Activated T-helper 9 cell treated with anti-CD3 and anti-CD28 coated beads, Interleukin-2, amount 50 U/mL, for 16 hours (primary cell): ENCODE measurements around the gene TRIP4.
A peak's percentile ranks its signal among the peaks of the same experiment; 100 is the strongest.
"Not testable (repeated sequence)": the region's sequence is repeated elsewhere in the genome, so short reads cannot be mapped to it uniquely, and the experiment has no call there.

Experiments
- DNase-seq: peaks from one replicate; pipeline ENCODE4 v3.0.0-alpha.2; 2020; ENCODE audit warnings: low read depth

The TRIP4 gene

DNA sequence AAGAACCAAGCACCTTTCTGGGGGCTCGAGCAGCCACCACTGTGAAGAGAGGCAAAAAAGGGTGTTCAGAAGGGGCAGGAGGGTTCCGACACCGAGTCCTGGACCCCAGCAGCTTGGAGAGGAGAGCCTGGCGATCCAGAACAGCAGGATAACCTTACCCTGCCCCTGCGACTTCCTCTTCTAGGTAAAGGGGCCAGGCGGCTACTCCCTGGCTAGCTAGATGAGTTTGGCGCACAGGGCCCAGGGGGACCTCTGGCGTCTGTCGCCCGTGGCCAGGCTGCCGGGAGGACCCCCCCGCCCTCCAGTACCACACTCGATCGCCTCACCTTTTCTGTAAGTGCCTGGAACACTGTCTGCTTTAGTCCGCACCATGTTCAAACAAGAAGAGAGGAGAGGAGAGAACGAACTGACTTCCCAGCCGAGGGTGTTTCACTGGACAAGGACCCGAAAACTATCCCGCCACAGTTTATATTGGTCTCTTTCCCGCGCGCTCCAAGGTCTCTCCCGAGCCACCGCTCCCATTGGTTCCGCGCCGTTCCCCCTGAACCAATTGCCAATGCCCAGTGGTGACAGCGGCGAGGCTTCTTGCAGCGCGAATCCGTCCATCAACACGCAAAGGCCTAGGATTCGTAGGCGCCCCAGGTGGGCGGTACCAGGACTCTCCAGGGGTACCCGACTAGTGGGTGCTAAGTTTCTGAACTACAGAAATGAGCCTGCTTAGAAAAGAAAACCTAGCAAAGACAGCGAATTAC lies 6.5 kb upstream of the TRIP4 start, which contains the start of gene PCLAF:
Gene PCLAF (minus strand): TSS at position 442 of the 752 bp plus-strand sequence. CDS start 70 bp downstream, at position 372.
- peak; percentile 85 for DNase-seq

- no peak for DNase-seq
Measured at GRCh38 chr15:64383760-64384159, 3.9 kb upstream of the TRIP4 start.

GRCh38 chr15:64386291-64386690 lies 1.3 kb upstream of the TRIP4 start:
- no peak for DNase-seq

DNA sequence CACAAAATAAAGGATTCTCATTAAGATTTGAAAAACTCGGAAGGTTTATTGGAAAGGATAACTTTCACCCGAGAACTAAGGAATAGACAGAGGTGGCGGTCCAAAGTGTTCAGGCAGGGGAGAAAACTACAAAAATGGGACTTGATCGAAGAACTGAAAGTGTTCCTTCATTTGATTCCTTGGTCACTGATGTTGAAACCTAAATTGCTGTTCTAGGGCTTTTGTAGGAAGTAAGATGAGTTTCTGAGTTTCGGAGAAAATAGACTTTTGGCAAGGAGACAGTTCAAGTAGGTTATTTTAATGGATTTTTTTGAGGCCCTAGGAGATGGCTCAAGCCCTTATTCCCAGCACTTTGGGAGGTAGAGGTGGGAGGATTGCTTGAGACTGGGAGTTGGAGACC lies 1.4 kb downstream of the TRIP4 start:
- DNase-seq, result no peak

DNA sequence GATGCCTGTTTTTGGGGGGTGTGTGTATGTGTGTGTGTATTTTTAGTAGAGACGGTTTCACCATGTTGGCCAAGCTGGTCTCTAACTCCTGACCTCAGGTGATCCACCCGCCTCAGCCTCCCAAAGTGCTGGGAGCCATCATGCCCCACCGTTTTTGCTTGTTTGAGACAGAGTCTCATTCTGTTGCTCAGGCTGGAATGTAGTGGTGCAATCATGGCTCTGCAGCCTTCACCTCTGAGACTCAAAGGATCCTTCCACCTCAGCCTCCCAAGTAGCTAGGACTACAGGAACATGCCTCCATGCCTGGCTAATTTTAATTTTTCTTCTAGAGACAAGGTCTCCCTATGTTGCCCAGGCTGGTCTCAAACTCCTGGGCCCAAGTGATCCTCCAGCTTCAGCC lies 4.8 kb downstream of the TRIP4 start:
- not testable (repeated sequence) for DNase-seq

DNA sequence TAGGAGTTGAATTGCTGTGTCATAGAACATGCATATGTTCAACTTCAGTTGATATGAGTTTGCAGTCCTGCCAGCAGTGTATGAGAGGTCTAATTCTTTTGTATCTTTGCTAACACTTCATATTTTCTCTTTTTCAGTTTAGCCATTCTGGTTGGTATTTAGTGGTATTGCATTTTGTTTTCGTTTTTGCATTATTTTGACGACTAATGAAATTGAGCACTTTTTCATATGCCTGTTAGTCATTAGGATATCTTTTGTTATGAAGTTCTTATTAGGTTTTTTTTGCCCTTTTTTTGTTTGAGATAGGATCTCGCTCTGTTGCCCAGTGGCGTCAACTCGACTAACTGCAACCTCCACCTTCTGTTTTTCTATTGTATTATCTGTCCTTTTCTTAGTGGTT lies 9.2 kb downstream of the TRIP4 start:
- no peak for DNase-seq

DNA sequence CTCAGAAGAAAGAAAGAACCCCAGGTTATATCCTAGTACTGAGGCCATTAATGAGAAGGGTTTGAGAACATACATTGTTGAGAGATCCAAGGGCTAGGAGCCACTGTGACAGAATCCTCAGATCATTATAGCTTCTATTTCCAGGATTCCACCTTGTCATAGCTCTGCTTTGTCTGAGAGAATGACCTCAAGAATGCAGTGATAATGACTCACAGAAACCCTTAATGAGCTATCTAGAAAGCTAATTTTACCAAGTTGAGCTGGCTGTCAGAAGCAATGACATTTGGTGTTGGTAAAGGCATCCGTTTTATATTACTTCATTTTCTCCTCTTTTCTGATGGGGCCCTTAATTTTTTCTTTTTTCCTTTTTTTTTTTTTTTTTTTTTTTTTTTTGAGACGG lies 10.9 kb downstream of the TRIP4 start:
- no peak for DNase-seq

DNA sequence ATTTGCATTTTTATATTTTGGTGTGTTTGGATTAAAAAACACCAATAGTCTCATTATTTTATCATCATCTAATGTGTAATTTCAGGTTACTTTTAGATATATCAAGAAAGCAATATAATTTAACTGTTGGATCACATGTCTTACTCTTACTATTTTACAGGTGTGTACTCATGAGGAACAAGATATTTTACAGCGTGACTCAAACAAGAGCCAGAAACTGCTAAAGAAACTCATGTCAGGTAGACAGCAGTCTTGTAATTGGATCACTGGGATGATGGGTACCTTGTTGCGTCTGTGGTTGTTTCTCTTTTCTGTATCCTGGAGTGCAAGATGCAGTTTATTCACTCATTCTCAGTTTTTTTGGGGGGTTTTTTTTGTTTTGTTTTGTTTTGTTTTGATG lies 12.9 kb downstream of the TRIP4 start:
- no peak for DNase-seq

- DNase-seq, result no peak
Measured at GRCh38 chr15:64412216-64412615, 24.6 kb downstream of the TRIP4 start.

GRCh38 chr15:64422697-64423096 lies 35.1 kb downstream of the TRIP4 start:
- DNase-seq, result no peak

DNA sequence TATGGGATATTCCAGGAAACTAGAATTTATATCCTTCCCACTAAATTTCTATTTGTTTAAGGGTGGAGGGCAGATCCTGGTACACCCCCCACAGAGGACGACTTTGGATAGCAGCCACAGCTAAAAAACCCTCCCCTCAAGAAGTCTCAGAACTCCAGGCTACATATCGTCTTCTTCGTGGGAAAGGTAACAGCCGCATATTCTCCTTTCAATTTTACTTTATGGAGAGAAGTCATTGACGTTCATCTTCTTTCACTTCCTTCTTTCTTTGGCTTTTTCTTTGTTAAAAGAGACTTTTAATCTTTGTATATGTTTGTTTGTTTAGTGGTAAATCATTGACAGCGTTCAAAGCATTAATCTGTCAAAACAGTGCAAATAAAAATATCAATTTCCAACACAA lies 36.3 kb downstream of the TRIP4 start:
- DNase-seq, result no peak

DNA sequence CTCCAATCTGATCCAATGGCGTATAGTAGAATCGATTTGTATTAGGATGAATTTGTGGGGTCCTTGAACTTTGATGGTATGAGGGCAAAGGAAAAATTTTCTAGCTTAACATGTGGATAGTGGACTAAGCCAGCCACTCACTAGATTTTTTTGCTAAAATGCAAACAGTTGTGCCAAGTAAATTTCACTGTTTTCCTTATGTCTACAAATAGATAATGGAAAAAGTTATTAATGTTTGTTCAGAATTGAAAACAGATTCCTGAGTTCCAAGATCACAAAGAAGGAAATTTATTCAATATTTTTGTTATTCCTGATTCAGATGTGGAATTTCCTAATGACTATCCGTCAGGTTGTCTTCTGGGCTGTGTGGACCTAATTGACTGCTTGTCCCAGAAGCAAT lies 37.6 kb downstream of the TRIP4 start:
- no peak for DNase-seq

DNA sequence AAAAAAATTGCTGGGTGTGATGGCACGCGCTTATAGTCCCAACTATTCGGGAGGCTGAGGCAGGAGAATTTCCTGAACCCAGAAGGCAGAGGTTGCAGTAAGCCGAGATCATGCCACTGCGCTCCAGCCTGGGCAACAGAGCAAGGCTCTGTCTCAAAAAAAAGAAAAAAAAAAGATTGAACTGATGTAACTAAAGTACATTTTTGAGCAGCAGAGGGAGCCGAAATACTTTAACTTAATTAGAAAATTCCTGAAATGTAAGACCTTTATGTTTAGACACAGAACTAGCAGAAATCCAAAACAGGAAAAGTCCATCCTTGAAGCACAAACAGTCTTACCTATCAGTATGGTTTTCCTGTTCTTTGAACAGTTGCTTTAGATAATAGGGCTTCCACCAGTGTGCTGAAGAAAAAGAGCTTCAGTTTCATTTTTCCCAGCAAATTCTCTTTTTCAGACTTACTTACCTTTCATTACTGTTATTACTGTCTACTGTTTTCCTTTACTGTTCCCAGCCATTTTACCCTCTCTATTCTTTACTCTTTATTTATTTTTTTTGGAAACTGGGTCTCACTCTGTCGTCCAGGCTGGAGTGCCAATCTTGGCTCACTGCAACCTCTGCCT lies 39.3 kb downstream of the TRIP4 start:
- DNase-seq, result no peak

GRCh38 chr15:64429448-64429847 lies 41.8 kb downstream of the TRIP4 start:
- DNase-seq, result no peak

- DNase-seq, result no peak
Measured at GRCh38 chr15:64430000-64430735, 42.5 kb downstream of the TRIP4 start.

GRCh38 chr15:64437982-64438381 lies 50.3 kb downstream of the TRIP4 start:
- DNase-seq, result no peak

- no peak for DNase-seq
Measured at GRCh38 chr15:64438653-64439447, 51.2 kb downstream of the TRIP4 start.

DNA sequence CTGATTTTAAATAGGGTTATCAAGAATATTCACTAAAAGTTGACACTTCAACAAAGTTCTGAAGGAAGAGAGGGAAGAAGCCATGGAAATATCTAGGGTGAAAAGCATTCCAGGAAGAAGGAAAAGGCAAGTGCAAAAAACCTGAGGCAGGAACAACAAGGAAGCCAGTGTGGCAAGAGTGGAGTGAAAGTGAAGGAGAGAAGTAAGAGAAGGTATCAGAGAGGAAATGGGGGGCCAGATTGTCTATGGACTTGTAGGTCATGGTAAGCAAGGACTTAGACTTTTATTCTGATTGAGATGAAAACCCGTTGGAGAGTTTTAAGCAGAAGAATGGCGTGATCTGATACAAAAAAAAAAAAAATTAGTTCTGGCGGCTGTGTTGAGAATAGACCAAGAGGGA lies 54.2 kb downstream of the TRIP4 start:
- no peak for DNase-seq

DNA sequence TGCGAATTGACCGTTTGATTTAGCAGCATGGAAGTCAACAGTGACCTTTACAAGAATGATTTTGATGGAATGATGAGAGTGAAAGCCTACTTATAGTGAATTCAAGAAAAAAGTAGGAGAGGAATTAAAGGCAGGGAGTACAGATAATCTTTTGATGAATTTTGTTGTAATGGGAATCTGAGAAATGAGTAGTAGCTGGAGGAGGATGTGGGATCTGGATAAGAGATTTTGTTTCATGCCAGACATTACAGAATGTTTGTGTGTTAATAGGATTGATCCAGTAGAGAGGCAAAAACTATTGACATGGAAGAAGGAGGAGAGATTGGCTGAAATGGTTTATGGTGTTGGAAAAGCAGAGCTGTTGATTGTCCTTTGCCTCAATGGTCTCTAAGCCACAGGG lies 55.4 kb downstream of the TRIP4 start:
- DNase-seq, result no peak

DNA sequence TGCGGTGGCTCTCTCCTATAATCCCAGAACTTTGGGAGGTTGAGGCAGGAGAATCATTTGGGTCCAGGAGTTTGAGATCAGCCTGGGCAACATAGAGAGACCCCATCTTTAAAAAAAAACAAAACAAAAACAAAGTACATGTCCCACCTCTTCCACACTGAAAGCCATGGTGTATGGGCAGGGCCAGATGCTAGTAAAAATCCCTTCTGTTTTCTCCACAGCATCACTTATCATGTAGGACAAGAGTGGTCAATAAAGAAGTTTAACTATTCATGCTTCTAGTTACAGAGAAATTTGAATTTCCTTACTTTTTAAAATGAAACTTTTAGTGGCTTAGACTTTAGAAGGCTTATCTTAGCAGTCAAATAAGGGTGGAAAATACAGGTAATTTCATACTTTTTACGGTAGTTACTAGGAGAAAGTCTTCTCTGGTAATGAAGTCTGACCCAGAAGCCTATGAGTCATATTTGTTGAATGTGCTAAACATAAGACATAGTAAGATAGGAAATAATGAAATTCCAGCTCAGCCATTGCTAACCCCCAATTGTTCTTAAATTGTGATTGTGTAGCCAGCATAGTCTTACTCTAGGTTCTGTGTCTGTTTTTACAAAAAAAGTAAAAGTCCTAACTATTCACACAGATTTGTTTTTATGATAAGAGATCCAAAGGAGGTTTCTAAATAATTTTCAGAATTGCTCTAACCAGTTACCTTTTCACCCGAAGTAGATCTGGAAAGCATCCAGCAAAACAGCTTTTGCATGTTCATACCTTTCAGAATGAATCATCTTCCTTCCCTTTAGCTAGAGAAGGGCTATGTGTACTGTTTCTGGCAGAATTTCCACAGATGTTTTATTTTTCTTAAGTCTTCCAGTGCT lies 56.3 kb downstream of the TRIP4 start:
- no peak for DNase-seq

DNA sequence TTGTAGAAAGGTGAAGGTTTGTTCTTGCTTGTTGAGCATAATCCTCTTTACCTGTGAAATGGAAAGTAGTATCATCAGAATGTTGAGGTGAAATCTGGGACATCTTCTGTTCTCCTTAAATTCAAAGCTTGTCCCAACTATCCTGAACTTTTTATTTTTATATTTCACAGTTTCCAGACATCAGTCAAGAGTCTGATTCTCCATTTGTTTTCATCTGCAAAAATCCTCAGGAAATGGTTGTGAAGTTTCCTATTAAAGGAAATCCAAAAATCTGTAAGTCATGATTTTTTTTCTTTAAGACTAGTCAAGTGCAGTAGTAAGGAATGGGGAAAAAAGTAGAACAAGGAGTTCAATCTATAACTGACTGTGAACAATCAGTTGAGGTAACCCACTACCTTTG lies 57.2 kb downstream of the TRIP4 start:
- no peak for DNase-seq
